Ishikawa (cell line): ENCODE results near the gene CYP2C19.

Experiments used
- CEBPB ChIP-seq: IDR thresholded peaks from 2 replicates; pipeline ENCODE4 v1.6.1; 2012
- EGR1 ChIP-seq: IDR thresholded peaks from 2 replicates; pipeline ENCODE4 v1.6.1; 2012
- MAX ChIP-seq: IDR thresholded peaks from 2 replicates; pipeline ENCODE4 v1.6.1; 2012
- YY1 ChIP-seq: IDR thresholded peaks from 2 replicates; pipeline ENCODE4 v1.6.1; 2012; ENCODE audit warnings: low read depth
- TF ChIP-seq, protein P1 (sequence below): IDR thresholded peaks from 2 replicates; pipeline ENCODE4 v1.6.1; 2012; ENCODE audit warnings: low read depth, mild to moderate bottlenecking

DNA sequence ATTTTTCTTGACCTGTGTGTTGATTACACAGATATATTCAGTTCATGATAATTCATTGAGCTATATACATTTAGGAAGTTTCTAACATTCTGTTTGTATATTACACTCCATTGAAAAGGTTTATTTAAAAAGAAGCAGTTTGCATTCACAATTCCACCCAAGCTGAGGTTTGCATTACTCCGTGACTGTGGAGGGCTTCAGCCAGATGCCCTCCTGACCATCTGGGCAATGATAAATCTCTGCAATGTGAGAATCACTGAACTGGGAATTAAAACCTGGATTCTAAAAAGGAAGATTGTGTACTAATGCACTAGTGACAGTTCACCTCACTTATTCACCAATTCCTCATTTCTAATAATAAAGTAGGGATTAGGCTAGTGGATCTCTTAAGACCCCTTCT, 139.6 kb downstream of the CYP2C19 start:
- TF ChIP-seq YY1 = no peak
- TF ChIP-seq CEBPB = no peak
- no peak for TF ChIP-seq MAX
- TF ChIP-seq, protein P1, sequence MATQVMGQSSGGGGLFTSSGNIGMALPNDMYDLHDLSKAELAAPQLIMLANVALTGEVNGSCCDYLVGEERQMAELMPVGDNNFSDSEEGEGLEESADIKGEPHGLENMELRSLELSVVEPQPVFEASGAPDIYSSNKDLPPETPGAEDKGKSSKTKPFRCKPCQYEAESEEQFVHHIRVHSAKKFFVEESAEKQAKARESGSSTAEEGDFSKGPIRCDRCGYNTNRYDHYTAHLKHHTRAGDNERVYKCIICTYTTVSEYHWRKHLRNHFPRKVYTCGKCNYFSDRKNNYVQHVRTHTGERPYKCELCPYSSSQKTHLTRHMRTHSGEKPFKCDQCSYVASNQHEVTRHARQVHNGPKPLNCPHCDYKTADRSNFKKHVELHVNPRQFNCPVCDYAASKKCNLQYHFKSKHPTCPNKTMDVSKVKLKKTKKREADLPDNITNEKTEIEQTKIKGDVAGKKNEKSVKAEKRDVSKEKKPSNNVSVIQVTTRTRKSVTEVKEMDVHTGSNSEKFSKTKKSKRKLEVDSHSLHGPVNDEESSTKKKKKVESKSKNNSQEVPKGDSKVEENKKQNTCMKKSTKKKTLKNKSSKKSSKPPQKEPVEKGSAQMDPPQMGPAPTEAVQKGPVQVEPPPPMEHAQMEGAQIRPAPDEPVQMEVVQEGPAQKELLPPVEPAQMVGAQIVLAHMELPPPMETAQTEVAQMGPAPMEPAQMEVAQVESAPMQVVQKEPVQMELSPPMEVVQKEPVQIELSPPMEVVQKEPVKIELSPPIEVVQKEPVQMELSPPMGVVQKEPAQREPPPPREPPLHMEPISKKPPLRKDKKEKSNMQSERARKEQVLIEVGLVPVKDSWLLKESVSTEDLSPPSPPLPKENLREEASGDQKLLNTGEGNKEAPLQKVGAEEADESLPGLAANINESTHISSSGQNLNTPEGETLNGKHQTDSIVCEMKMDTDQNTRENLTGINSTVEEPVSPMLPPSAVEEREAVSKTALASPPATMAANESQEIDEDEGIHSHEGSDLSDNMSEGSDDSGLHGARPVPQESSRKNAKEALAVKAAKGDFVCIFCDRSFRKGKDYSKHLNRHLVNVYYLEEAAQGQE = no peak
- no peak for TF ChIP-seq EGR1
